GM19395 (cell line): ENCODE measurements around the gene CACHD1.
"Not testable (repeated sequence)": the region's sequence is repeated elsewhere in the genome, so short reads cannot be mapped to it uniquely, and the experiment has no call there.

Source experiments
- ATAC-seq: cut with Tn5 transposase; IDR thresholded peaks from one replicate; pipeline ENCODE4 v1.9.1; 2021; ENCODE audit warnings: mild to moderate bottlenecking, moderate library complexity; ENCODE audit not compliant: unreplicated experiment

Gene CACHD1

GRCh38 chr1:64581135-64581842 is 111.4 kb downstream of the CACHD1 start:
- ATAC-seq, result no peak

GRCh38 chr1:64581843-64582185 is 111.9 kb downstream of the CACHD1 start:
- no peak for ATAC-seq

GRCh38 chr1:64584479-64584878 is 114.5 kb downstream of the CACHD1 start:
- no peak for ATAC-seq

DNA sequence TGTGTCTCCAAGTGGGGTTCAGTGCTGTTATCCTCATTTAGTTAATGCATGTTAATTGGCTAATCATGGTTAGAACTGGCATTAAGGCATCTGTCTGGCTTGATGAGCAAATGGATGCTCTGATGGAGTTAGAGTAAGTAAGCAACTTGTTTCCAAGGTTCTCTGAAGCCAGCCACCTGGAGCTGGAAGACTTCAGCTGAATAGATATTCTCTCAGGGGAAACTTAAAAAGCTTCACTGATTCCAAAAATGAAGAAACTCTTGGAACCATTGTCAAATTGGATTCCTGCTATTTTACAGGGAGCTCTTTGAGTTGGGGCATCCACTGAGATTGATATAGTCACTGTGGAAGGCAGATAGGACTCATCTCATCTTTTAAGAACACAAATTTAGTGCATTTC is 118.9 kb downstream of the CACHD1 start:
- no peak for ATAC-seq

DNA sequence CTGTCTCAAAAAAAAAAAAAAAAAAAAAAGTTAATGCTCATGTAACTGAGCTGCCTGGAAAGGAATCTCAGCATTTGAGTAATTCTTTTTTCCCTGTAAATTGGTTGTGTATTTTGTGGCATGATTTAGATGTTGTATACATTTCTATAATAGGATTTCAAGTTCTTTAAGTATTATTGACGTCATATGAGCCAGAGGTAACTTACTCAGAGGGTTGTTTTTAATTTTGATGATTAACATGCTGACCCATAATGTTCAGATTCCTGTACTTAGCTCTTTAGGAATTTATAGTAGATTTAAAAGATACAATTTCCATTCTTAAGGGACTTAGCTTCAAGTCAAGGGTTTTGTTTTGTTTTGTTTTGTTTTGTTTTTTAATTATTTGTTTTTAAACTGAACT is 120.4 kb downstream of the CACHD1 start:
- ATAC-seq, result no peak

GRCh38 chr1:64594446-64594845 is 124.5 kb downstream of the CACHD1 start:
- no peak for ATAC-seq

DNA sequence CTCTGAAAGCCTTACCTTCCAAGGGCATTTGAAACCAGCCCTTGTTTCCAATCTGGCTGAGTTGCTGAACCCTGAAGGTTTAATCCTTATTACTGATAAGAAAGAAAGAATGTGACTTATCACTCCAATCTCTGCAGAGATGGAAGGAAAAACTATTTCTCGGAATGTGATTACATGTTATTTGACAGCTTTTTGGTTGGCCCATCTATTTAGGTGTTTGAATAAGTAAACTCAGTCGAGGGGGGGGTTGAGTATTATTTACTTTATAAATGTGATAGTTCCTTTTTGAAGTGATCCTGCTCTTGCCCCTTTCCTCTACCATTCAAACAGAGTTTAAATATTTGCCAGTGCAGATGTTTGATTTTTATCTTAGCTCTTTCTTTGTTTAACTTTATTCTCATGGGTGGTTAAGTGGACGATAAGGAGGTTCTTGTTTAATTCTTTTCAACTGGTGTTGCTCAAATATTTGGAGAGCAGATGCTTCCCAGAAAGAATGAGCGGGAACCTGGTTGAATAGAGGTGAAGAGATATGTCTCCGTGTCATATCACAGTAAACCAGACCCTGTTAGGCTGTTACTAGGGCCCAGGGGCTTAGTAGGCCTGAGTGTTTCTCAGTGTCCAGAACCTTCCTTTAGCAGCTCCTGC is 126.1 kb downstream of the CACHD1 start:
- ATAC-seq, result no peak

DNA sequence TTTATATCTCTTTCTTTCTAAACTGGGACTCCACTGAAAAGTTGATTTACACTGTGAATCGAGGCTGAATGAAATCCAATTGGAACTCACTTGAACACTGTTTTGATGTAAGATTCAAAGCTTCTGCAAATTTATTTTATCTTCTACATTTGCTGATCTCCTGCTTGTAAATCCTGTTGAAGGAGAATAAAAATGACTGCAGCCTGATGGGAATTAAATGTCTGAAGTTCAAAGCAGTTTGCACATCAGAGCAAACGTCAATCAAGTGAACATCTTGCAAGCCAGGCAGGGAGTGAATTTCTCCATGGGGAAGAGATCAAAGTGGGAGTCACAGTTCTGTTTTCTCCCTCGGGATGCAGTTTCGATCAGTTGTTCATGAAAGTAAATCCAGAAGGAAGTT is 127.2 kb downstream of the CACHD1 start:
- no peak for ATAC-seq

- no peak for ATAC-seq
Measured at GRCh38 chr1:64598100-64598571, 128.2 kb downstream of the CACHD1 start.

DNA sequence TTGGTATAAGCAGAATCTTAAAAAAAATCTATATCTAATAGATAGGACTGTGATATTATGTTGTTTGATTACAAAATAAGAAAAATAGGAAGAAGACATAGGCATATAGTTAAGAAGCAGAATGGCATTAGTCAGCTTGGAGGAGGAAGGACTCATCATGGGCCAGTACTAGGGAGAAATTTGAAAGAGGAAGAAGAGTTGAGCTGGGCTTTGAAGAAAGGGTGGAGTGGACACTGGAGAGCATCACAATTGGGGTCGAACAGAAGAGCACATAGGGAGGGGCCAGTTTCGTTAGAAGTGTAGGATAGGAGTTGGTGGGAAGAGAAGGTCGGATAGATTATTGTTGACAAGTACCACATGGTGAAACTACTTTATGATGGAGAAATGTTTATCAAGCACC is 129.3 kb downstream of the CACHD1 start:
- ATAC-seq, result no peak

DNA sequence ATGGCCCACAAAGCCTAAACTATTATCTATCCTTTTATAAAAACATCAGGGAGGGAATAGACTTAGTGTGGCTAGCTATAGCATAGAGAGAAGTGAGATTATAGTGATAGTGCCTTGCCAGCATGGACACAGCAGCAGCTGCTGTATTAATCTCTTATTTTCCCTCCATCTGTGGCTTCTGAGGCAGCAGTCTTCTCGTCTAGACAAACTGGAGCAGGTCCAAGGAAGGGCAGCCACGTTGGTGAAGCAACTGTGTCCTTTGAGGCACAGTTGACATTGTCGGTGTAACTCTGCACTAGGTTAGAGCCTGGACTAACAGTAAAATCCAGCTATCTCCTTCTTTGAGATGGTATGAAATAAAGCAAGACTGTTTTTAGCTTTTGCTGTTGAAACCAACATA is 131.3 kb downstream of the CACHD1 start:
- ATAC-seq, result no peak

- no peak for ATAC-seq
Measured at GRCh38 chr1:64608005-64608650, 138.2 kb downstream of the CACHD1 start.

GRCh38 chr1:64608651-64609048 is 138.7 kb downstream of the CACHD1 start:
- ATAC-seq, result no peak

- not testable (repeated sequence) for ATAC-seq
Measured at GRCh38 chr1:64610950-64611349, 141.0 kb downstream of the CACHD1 start.

GRCh38 chr1:64616039-64616438 is 146.1 kb downstream of the CACHD1 start:
- ATAC-seq, result no peak

- ATAC-seq, result no peak
Measured at GRCh38 chr1:64623750-64624191, 153.8 kb downstream of the CACHD1 start.

GRCh38 chr1:64624218-64624713 is 154.3 kb downstream of the CACHD1 start:
- no peak for ATAC-seq

DNA sequence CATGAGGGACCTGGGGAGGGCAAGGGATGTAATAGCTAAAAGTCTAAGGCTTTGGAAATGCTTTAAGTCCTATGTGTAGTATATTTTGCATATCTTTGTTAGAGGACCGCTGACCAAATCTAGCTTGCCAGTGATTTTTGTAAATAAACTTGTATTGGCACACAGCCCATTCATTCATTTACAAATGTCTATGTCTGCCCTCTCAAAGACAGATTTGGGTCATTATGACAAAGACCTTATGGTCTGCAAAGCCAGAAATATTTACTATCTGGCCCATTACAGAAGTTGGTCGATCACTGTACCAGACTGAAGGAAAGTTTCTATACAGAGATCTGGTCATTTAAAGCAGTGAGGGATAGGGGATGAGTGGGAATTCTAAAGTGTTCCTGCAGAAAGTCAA is 154.9 kb downstream of the CACHD1 start:
- ATAC-seq, result no peak

GRCh38 chr1:64630611-64631010 is 160.7 kb downstream of the CACHD1 start:
- ATAC-seq, result no peak

DNA sequence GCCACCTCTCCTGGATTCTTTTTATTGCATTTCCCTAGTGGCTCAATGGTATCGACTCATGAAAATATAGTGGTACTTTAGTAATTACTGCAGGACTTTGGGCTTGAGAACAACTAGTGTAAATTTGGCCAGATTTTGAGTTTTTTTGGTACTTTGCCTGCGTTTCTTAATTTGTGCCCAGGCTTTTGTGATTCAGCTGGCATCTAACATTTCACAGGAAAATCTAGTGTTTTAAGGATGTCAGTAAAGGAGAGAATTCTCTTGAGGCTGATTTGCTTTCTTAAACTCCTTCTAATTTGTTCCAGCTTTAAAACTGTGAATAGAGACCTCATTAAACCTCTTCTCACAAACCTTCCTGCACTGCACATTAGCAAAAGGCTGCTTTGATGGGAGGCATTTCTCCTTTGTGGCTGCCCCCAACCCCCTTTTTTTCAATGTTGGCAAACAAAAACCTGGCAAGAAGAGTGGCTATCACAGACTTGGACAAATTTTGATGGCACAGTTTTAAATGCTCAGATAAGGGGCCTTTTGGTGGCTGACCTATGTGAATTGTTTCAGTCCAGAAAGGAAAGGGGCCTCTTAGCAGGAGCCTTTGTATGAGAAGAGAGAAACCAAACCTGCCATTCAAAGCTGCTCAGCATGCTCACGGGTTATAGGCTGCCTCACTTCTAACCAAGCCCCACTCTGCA is 161.6 kb downstream of the CACHD1 start:
- no peak for ATAC-seq

GRCh38 chr1:64632936-64633335 is 163.0 kb downstream of the CACHD1 start:
- no peak for ATAC-seq
